ENCODE data around the gene KRTAP5-1.
"Not testable (repeated sequence)": the region's sequence is repeated elsewhere in the genome, so short reads cannot be mapped to it uniquely, and the experiment has no call there.

Gene KRTAP5-1

GRCh38 chr11:1600626-1601025 is 15.5 kb upstream of the KRTAP5-1 start:
- no peak for DNase-seq

DNA sequence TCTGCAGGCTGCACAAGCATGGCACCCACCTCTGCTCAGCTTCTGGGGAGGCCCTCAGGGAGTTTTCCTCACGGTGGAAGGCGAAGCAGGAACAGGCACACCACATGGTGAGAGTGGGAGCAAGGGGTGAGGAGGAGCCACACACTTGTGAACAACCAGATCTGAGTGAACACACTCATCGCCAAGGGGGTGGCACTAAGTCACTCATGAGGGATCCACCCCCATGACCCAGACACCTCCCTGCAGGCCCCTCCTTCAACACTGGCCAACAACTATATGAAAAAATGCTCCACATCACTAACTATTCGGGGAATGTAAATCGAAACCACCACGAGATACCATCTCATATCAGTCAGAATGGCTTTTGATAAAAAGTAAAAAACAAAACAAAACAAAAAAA is 13.7 kb upstream of the KRTAP5-1 start:
- no peak for DNase-seq

GRCh38 chr11:1598406-1598805 is 13.3 kb upstream of the KRTAP5-1 start:
- DNase-seq, result not testable (repeated sequence)

GRCh38 chr11:1597994-1598380 is 12.9 kb upstream of the KRTAP5-1 start, which contains the start of gene KRTAP5-2:
Gene KRTAP5-2, minus strand, starts transcription at chr11:1598294. Its CDS starts 44 bp downstream, at chr11:1598250.
- DNase-seq, result no peak

DNA sequence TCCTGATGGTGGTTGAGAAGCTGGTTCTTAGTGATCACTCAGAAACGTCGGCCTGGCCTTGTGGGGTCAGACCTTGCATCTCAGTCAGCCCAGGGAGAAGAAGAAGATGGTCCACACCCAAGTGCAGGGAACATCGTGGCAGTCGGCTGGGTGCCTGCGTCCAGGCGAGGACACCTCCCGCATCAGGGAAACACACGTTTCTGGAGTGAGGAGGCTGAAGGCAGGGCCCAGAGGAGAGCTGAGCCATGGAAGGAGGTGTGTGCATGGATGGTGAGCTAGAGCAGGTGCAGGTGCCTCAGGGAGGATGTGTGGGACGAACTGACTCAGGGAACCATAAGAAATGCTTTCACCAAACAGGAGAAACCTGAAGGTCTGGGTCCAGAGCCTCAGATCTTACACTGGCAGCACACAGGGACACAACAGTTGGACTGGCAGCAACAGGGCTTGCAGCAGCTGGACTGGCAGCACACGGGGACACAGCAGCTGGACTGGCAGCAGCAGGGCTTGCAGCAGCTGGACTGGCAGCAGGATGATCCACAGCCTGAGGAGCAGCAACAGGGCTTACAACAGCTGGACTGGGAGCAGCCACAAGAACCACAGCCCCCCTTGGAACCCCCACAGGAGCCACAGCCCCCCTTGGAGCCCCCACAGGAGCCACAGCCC is 12.4 kb upstream of the KRTAP5-1 start:
- DNase-seq, result no peak

DNA sequence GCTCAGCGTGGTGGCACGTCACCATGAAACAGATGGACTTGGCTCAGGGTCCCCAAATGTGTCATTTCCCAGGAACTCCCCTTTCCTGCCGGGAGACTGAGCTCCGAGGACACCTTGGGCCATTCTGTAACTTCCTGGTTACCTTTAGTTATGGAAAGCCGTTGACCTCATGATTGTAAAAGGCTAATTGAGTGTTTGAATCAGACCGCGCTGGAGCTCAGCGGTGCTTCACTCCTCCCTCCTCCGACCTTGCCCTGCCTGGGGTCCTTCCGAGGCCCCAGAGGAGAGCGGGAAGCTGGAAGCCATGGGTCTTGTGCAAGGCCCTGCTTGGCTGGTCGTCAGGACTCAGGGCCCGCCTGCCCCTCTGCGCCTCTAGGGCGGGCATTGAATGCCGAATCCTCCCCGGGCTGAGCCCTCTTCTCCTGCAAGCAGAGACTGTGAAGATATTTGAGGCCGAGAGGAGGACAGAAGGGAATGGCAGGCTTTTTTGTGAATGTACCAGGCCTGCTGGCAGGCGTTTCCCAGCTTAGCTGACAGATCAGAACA is 11.6 kb upstream of the KRTAP5-1 start:
- not testable (repeated sequence) for DNase-seq

DNA sequence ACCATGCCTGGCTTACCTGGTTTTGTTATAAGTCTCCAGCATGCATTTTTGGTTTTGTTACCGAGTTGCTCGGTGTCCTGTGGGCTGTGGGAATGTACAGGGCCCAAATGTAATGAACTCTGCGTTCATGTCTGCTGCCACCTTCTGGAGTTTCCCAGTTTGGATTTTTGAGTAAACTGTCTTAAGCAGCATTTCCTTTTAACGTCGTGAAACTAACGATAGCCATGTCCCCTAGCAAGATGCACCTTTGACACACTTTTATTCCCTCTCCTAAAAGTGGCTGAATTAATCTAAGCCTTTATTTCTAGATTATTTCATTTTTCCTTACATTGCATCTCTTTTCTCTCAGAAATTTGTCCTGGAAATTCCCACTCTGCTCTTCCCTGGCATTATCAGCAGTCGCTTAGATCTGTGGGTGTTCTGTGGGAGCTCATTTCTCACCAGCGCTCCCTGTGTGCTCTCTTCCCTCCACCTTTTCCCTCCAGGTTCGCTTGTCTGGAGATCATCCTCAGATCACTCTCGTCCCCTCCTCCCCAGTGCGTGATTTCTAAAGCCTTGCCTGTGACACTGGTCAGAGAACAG is 11.0 kb upstream of the KRTAP5-1 start:
- peak; percentile 30 for DNase-seq

DNA sequence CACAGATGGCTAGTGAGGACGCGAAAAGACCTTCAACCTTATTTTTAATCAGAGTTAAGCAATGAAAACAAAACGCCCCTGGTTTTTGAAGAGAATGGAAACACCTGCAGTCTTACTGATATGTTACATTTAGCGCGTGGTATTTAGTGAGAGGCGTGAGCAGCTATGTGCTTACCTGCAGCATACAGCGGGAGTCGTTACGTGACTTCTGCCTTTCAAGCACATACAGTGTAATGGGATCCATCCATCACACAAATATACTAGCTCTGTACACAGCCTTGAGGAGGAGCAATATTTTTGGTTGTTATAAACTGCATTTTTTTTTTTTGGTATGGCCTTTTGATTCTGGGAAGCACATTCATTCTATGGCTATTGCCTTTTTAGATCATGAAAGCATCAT is 7.5 kb upstream of the KRTAP5-1 start:
- DNase-seq, result no peak

GRCh38 chr11:1589996-1590395 is 4.9 kb upstream of the KRTAP5-1 start:
- no peak for DNase-seq

GRCh38 chr11:1589191-1589963 is 4.3 kb upstream of the KRTAP5-1 start:
- not testable (repeated sequence) for DNase-seq

- DNase-seq, result no peak
Observed at GRCh38 chr11:1586699-1587098, 1.6 kb upstream of the KRTAP5-1 start.

- not testable (repeated sequence) for DNase-seq
Observed at GRCh38 chr11:1582909-1583308, 2.2 kb downstream of the KRTAP5-1 start.

DNA sequence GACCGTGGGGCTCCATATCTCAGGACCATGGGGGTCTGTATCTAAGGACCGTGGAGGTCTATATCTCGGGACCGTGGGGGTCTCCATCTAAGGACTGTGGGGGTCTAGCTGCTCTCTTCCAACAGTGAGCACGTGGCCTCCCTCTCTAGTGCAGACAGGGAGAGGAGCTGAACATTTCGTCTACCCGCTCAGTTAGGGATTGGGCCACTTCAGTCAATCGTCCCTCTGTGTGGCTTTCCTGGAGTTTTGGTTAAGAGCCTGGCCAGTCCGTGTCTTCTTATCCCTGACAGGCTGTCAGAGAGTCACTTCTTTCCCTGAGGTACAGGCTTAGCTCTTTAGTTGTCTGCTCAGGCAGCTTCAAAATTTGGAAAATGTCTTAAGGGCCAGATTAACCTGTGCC is 3.1 kb downstream of the KRTAP5-1 start:
- no peak for DNase-seq

DNA sequence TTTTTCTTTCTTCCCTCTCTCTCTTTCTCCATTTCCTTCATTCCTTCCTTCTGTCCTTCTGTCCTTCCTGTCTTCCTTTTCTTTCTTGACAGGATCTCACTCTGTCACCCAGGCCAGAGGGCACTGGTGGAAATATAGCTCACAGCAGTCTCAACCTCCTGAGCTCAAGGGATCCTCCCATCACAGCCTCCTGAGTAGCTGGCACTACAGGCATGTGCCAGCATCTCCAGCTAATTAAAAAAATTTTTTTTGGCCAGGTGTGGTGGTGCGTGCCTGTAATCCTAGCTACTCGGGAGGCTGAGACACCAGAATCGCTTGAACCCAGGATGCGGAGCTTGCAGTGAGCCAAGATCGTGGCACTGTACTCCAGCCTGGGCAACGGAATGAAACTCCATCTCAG is 8.3 kb downstream of the KRTAP5-1 start:
- no peak for DNase-seq

GRCh38 chr11:1575756-1576155 is 9.3 kb downstream of the KRTAP5-1 start:
- DNase-seq, result not testable (repeated sequence)

GRCh38 chr11:1574933-1575242 is 10.2 kb downstream of the KRTAP5-1 start:
- DNase-seq, result no peak

DNA sequence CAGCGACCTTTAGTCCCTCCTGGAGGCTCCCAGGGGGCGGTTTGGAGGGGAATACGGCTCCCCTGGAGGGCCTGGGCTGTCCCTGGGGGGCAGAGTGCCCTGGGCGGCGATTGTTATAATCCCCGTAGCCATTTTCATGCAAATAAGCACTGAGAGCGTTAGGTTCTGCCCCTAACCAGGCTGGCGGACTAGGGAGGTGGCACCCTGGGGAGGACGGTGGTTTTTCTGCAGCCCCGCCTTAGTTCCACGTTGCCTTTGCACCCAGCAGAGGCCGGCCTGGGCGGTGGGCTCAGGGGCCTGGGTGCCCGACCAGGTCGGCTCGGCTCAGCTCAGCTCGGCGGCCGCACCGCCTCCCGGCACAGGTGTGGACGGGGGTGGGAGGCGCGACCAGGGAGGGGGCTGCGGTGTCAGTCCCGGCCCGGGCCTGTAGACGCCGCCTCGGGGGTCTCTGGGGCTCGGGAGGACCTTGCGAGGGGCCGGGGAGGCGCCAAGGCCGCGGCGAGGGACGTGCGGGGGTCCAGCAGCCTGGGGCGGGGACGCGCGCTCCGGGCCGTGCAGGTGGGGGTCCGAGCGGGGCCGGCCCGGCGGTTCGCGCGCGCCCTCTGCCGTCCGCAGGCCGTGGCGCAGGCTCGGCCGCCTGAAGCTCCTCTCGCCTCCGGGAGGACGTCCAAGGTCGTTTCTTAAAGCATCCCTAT is 10.7 kb downstream of the KRTAP5-1 start:
- DNase-seq, result peak; percentile 98

DNA sequence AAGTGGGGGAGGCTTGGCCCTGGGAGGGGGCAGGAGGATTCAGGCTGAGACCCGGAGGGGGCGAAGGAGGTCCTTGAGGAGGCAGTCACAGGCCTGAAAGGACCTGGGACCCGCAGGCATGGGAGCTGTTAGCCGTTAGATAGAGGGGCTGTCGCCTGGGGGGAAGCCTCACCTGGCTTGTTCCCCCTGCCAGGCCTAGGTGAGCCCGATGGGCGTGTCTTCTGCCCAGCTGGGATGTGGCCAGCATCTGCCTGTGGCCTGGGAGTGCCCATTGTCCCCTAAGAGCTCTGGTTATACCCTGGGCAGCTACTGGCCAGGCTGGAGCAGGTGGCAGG is 11.2 kb downstream of the KRTAP5-1 start:
- no peak for DNase-seq

- peak; percentile 90 for DNase-seq
Observed at GRCh38 chr11:1573077-1573902, 11.8 kb downstream of the KRTAP5-1 start.

DNA sequence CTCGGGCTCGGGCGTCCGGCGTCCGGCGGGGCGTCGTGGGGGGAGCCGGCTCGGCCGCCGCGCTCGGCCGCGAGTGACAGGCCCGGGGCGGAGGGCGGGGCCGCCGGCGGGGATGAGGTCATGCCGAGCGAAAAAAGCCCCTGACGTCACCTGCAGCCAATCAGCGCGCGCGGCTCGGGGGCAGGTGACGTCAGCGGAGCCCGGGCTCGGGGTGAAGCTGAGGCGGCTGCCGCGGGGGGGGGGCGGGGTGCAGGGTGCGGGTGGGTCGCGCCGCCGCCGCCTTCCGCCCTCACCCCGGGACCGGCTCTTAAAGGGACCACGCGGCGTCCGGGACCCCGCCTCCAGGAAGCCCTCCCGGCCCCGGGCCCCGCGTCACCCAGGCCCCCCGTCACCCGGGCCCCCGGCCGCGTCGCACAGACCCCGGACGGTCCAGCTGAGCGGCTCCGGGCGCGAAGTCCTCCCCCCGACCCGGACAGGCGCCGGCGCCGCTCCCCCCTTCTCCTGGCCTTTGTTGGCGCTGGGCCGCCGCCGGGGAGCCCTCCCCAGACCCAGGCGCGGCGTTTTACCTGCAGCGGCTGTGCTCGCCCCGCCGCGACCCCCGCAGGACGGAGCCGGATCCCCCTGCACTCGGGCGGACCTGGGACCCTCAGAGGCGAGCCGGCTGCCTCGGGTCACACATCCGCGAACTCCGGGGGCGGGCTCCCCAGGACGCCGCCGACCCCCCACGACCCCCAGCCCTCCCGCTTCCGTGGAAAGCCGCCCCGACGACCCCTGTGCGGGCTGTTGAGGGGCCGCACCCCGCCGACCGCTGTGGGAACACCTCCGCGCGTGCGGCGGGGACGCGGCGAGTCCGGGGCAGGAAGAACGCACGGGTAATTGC is 12.6 kb downstream of the KRTAP5-1 start, which contains the start of gene DUSP8:
DUSP8 (minus strand) TSS at position 75 of the 880 bp plus-strand sequence. CDS start 6,445 bp downstream, outside the sequence.
- peak; percentile 98 for DNase-seq

GRCh38 chr11:1571760-1572196 is 13.3 kb downstream of the KRTAP5-1 start:
- DNase-seq, result no peak

Measured in DMS53 (cell line).